ENCODE measurements around the gene ZNF423.

The ZNF423 gene

GRCh38 chr16:49846800-49847199, 9.1 kb downstream of the ZNF423 start:
- DNase-seq, result no peak

- no peak for DNase-seq
These were observed 11.6 kb downstream of the ZNF423 start for GRCh38 chr16:49844359-49844758.

GRCh38 chr16:49843758-49844157, 12.2 kb downstream of the ZNF423 start:
- no peak for DNase-seq

- DNase-seq, result no peak
These were observed 12.9 kb downstream of the ZNF423 start for GRCh38 chr16:49842972-49843371.

GRCh38 chr16:49839017-49839825, 16.7 kb downstream of the ZNF423 start:
- DNase-seq, result no peak

- no peak for DNase-seq
These were observed 17.4 kb downstream of the ZNF423 start for GRCh38 chr16:49838441-49839016.

GRCh38 chr16:49837688-49838410, 18.1 kb downstream of the ZNF423 start:
- DNase-seq, result no peak

- DNase-seq, result no peak
These were observed 19.2 kb downstream of the ZNF423 start for GRCh38 chr16:49836668-49837067.

- no peak for DNase-seq
These were observed 19.7 kb downstream of the ZNF423 start for GRCh38 chr16:49836218-49836617.

GRCh38 chr16:49835161-49835777, 20.6 kb downstream of the ZNF423 start:
- DNase-seq, result no peak

- DNase-seq, result no peak
These were observed 21.3 kb downstream of the ZNF423 start for GRCh38 chr16:49834531-49835151.

- no peak for DNase-seq
These were observed 21.9 kb downstream of the ZNF423 start for GRCh38 chr16:49833796-49834530.

- DNase-seq, result no peak
These were observed 22.8 kb downstream of the ZNF423 start for GRCh38 chr16:49833085-49833484.

GRCh38 chr16:49832177-49832576, 23.7 kb downstream of the ZNF423 start:
- DNase-seq, result no peak

GRCh38 chr16:49830873-49831272, 25.0 kb downstream of the ZNF423 start:
- DNase-seq, result no peak

- no peak for DNase-seq
These were observed 27.2 kb downstream of the ZNF423 start for GRCh38 chr16:49828533-49829267.

GRCh38 chr16:49827805-49828438, 28.0 kb downstream of the ZNF423 start:
- DNase-seq, result no peak

GRCh38 chr16:49826515-49826914, 29.4 kb downstream of the ZNF423 start:
- DNase-seq, result no peak

GRCh38 chr16:49825041-49825440, 30.9 kb downstream of the ZNF423 start:
- no peak for DNase-seq

- DNase-seq, result no peak
These were observed 31.3 kb downstream of the ZNF423 start for GRCh38 chr16:49824593-49824992.

All from NCI-H1436 (cell line).